Right lobe of liver (tissue), 6 donors: ENCODE results near the gene CXCL17. TPM values are rescaled to one million over a fixed set of nuclear protein-coding genes. Genes with fewer than 3 reads are reported as not detected.
A peak's percentile ranks its signal among the peaks of the same experiment; 100 is the strongest.

Experiments used
- ATAC-seq, 4 donors: fragments of 200-7000 bp; cut with Tn5 transposase; one replicate each; pipeline ENCODE4 v1.9.1; 2020; ENCODE audit warnings: mild to moderate bottlenecking in 4 of 4, moderate library complexity in 4 of 4
- DNase-seq, 3 donors: peaks; one replicate each; pipeline ENCODE4 v3.0.0-alpha.2; 2020
- H3K27ac ChIP-seq, 3 donors: fragments of 200-600 bp; one replicate each; pipeline ENCODE4 v1.8.0; 2022
- H3K27me3 ChIP-seq, 2 donors: fragments of 200-600 bp; one replicate each; pipeline ENCODE4 v1.8.0; 2022
- H3K36me3 ChIP-seq, 4 donors: fragments of 200-600 bp; sonication (generic) in 1 of 4; one replicate each; pipeline versions ENCODE4 v1.5.1 to v1.8.0; 2017 to 2022; ENCODE audit warnings: control low read depth in 1 of 4
- H3K4me1 ChIP-seq, 4 donors: fragments of 200-600 bp; sonication (generic) in 1 of 4; one replicate each; pipeline versions ENCODE4 v1.5.1 to v1.8.0; 2017 to 2022; ENCODE audit warnings: control low read depth in 1 of 4
- H3K4me3 ChIP-seq, 3 donors: fragments of 200-600 bp; one replicate each; pipeline ENCODE4 v1.8.0; 2022
- H3K9me3 ChIP-seq, 4 donors: fragments of 200-600 bp; sonication (generic) in 1 of 4; one replicate each; pipeline versions ENCODE4 v1.5.1 to v1.8.0; 2017 to 2022; ENCODE audit warnings: control low read depth in 1 of 4
- CTCF ChIP-seq, 4 donors: fragments of 200-600 bp in 3 of 4; fragments of 450-650 bp in 1 of 4; IDR thresholded peaks; one replicate each; pipeline versions ENCODE4 v1.5.1 to v1.8.0; 2016 to 2022; ENCODE audit warnings: antibody characterized with exemption in 4 of 4, mild to moderate bottlenecking in 2 of 4
- POLR2A ChIP-seq: fragments of 450-650 bp; IDR thresholded peaks from one replicate; pipeline ENCODE4 v1.6.1; 2017; ENCODE audit warnings: antibody characterized with exemption, mild to moderate bottlenecking
- WGBS: methylation state at CpG from one replicate; pipeline ENCODE4 v1.1.6; 2018; ENCODE audit warnings: low coverage, low lambda C conversion rate; ENCODE audit not compliant: insufficient coverage; ENCODE audit errors: missing lambda C conversion rate; 5-methylcytosine and 5-hydroxymethylcytosine counted together
- intact Hi-C, 2 donors: fragments of 100-400 bp; cut with DNase I; formaldehyde crosslinking; loops; one replicate each; pipeline versions ENCODE4 v1.11.2 to v1.14.1; 2022
- total RNA-seq, 6 experiments: library from RNA; depleted of rRNA in 2 of 6; stranded (reverse); fragments of >200 nt in 2 of 6; fragmentation: NEBNext Ultra II Directional in 3 of 6; extraction: Animal tissue kit (Norgen Biotek cat#: 25700) in 3 of 6; gene quantifications; one replicate each; pipeline versions ENCODE4 v1.1.0 to v1.2.4, GENCODE V29; 2016 to 2023
- donor health status: DM: no; HTN: yes; CAD: no.
- donor health status: DM: no; HTN: no; CAD: no.
- donor health status: DM: no; HTN: no; CAD: no.
- donor health status: DM: no; HTN: yes; CAD: no.
- donor health status: DM: no; HTN: yes; CAD: no.

The CXCL17 gene
- total RNA-seq, 6 experiments from 2014 or later: 0.29 TPM; not detected in 5

GRCh38 chr19:42480335-42481095, 37.8 kb upstream of the CXCL17 start:
- ATAC-seq (peak; percentile 68 to 87 (median 72)), DNase-seq (peak in 1 of 3 donors; percentile 37)
- Histone ChIP-seq H3K4me1 (peaks cover 0 to 30% (median 8%) of the 10 kb centered on the region in 4 donors), H3K27me3 (no peaks in the 10 kb centered on the region), H3K9me3 (no peaks in the 10 kb centered on the region), H3K4me3 (no peak overlapping the region), H3K36me3 (no peaks in the 10 kb centered on the region), H3K27ac (peak overlapping the region; percentile 54 to 74 (median 69))
- whole genome bisulfite sequencing: 28% methylated on average over 7 of the region's 7 CpGs
- no peak for TF ChIP-seq CTCF (IDR thresholded peaks at IDR 0.05)
- no peak for TF ChIP-seq POLR2A
- intact Hi-C loops: no loop called here

GRCh38 chr19:42479736-42480135, 37.0 kb upstream of the CXCL17 start:
- Histone ChIP-seq H3K27ac (no peak overlapping the region), H3K4me3 (no peak overlapping the region), H3K27me3 (no peaks in the 10 kb centered on the region), H3K4me1 (peaks cover 0 to 25% (median 8%) of the 10 kb centered on the region in 4 donors), H3K9me3 (no peaks in the 10 kb centered on the region), H3K36me3 (no peaks in the 10 kb centered on the region)
- intact Hi-C loops: no loop called here
- DNase-seq (no peak), ATAC-seq (no peak)
- 90% methylated on average over 8 of the region's 9 CpGs for WGBS
- TF ChIP-seq POLR2A (no peak), CTCF (IDR thresholded peaks at IDR 0.05) (no peak)

- 100% methylated on average over 2 of the region's 2 CpGs for WGBS
- ATAC-seq: no peak
- no peak overlapping the region for H3K27ac ChIP-seq
Measured at GRCh38 chr19:42478765-42479311, 36.1 kb upstream of the CXCL17 start.

GRCh38 chr19:42477933-42478332, 35.2 kb upstream of the CXCL17 start:
- H3K36me3 ChIP-seq: no peaks in the 10 kb centered on the region
- peaks cover 0 to 23% (median 8%) of the 10 kb centered on the region in 4 donors for H3K4me1 ChIP-seq
- H3K4me3 ChIP-seq: no peak overlapping the region
- H3K27me3 ChIP-seq: no peaks in the 10 kb centered on the region
- H3K27ac ChIP-seq: no peak overlapping the region
- 74% methylated on average over 2 of the region's 2 CpGs for WGBS
- ATAC-seq: no peak
- DNase-seq: no peak
- H3K9me3 ChIP-seq: no peaks in the 10 kb centered on the region
- intact Hi-C loops: no loop called here
- TF ChIP-seq CTCF (IDR thresholded peaks at IDR 0.05) (no peak), POLR2A (no peak)

More at GRCh38 chr19:42478765-42479311, 36.1 kb upstream of the CXCL17 start:
- H3K4me3 ChIP-seq: no peak overlapping the region
- DNase-seq: no peak
- no peaks in the 10 kb centered on the region for H3K9me3 ChIP-seq
- H3K4me1 ChIP-seq: peaks cover 0 to 23% (median 8%) of the 10 kb centered on the region in 4 donors
- no peaks in the 10 kb centered on the region for H3K36me3 ChIP-seq
- no peaks in the 10 kb centered on the region for H3K27me3 ChIP-seq
- TF ChIP-seq POLR2A (no peak), CTCF (IDR thresholded peaks at IDR 0.05) (no peak)
- intact Hi-C loops: no loop called here
